Measurements from ENCODE around the gene MOXD1. TPM values are rescaled to one million over a fixed set of nuclear protein-coding genes. Genes with fewer than 3 reads are reported as not detected.

Gene MOXD1
- total and polyA plus RNA-seq, 5 donors from 2014 or later: not detected

- Histone ChIP-seq H3K27ac (ENCODE audit: insufficient read depth, low read length, poor library complexity, severe bottlenecking) (no peak overlapping the region), H3K9me3 (ENCODE audit: control insufficient read depth in 2 of 2, low read length in 2 of 2) (no peaks in the 10 kb centered on the region), H3K27me3 (ENCODE audit: control insufficient read depth, insufficient read depth, low read length) (no peaks in the 10 kb centered on the region), H3K4me3 (ENCODE audit: low read depth, low read length) (no peak overlapping the region), H3K36me3 (ENCODE audit: control insufficient read depth, insufficient read depth, low read length) (no peaks in the 10 kb centered on the region), H3K4me1 (ENCODE audit: control insufficient read depth, insufficient read depth, low read length, poor library complexity, severe bottlenecking) (no peaks in the 10 kb centered on the region)
- H3K9me3 Mint-ChIP-seq: peaks cover 0 to 2% (median 0%) of the 10 kb centered on the region in 7 donors
- peaks cover 7% of the 10 kb centered on the region for H3K27me3 Mint-ChIP-seq
- no peaks in the 10 kb centered on the region for H3K4me1 Mint-ChIP-seq
- H3K27ac Mint-ChIP-seq: no peak overlapping the region
- DNase-seq: no peak
- no peak for ATAC-seq (ENCODE audit: low read depth in 2 of 2)
- H3K4me3 Mint-ChIP-seq: no peak overlapping the region
- H3K36me3 Mint-ChIP-seq: no peaks in the 10 kb centered on the region
These were observed 144.8 kb downstream of the MOXD1 start for GRCh38 chr6:132256457-132256856.

- Histone ChIP-seq H3K9me3 (ENCODE audit: control insufficient read depth in 2 of 2, low read length in 2 of 2) (no peaks in the 10 kb centered on the region), H3K4me1 (ENCODE audit: control insufficient read depth, insufficient read depth, low read length, poor library complexity, severe bottlenecking) (no peaks in the 10 kb centered on the region), H3K36me3 (ENCODE audit: control insufficient read depth, insufficient read depth, low read length) (no peaks in the 10 kb centered on the region), H3K4me3 (ENCODE audit: low read depth, low read length) (no peak overlapping the region), H3K27ac (ENCODE audit: insufficient read depth, low read length, poor library complexity, severe bottlenecking) (no peak overlapping the region), H3K27me3 (ENCODE audit: control insufficient read depth, insufficient read depth, low read length) (no peaks in the 10 kb centered on the region)
- ATAC-seq (ENCODE audit: low read depth in 2 of 2): no peak
- no peaks in the 10 kb centered on the region for H3K9me3 Mint-ChIP-seq
- H3K4me3 Mint-ChIP-seq: no peak overlapping the region
- no peak for DNase-seq
- H3K27ac Mint-ChIP-seq: no peak overlapping the region
- no peaks in the 10 kb centered on the region for H3K36me3 Mint-ChIP-seq
- no peaks in the 10 kb centered on the region for H3K27me3 Mint-ChIP-seq
- H3K4me1 Mint-ChIP-seq: no peaks in the 10 kb centered on the region
These were observed 147.4 kb downstream of the MOXD1 start for GRCh38 chr6:132253906-132254305.

DNA sequence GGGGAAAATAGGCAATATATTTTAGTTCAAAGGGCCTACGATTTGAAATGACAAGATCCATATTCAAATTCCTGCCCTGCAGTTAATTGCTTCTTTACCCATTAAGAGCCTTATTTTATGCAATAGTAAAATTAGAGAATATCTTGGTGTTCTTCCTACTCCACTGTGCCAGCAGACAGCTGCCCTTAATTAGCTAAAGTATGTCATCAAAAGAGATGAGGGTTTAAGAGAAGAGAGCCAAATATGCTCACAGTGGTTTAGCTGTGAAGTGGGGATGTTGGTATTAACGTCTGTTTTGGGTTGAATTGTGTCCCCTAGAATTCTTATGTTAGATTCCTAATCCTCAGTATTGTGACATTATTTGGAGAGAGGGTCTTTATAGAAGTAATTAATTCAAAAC, 148.1 kb downstream of the MOXD1 start:
- H3K4me1 ChIP-seq (ENCODE audit: control insufficient read depth, insufficient read depth, low read length, poor library complexity, severe bottlenecking): no peaks in the 10 kb centered on the region
- Mint-ChIP-seq H3K4me1 (no peaks in the 10 kb centered on the region), H3K27ac (no peak overlapping the region), H3K27me3 (no peaks in the 10 kb centered on the region), H3K9me3 (no peaks in the 10 kb centered on the region), H3K36me3 (no peaks in the 10 kb centered on the region), H3K4me3 (no peak overlapping the region)
- ATAC-seq (ENCODE audit: low read depth in 2 of 2) (no peak), DNase-seq (no peak)
- no peak overlapping the region for H3K4me3 ChIP-seq (ENCODE audit: low read depth, low read length)
- no peaks in the 10 kb centered on the region for H3K27me3 ChIP-seq (ENCODE audit: control insufficient read depth, insufficient read depth, low read length)
- H3K27ac ChIP-seq (ENCODE audit: insufficient read depth, low read length, poor library complexity, severe bottlenecking): no peak overlapping the region
- no peaks in the 10 kb centered on the region for H3K9me3 ChIP-seq (ENCODE audit: control insufficient read depth in 2 of 2, low read length in 2 of 2)
- H3K36me3 ChIP-seq (ENCODE audit: control insufficient read depth, insufficient read depth, low read length): no peaks in the 10 kb centered on the region

- no peaks in the 10 kb centered on the region for H3K27me3 Mint-ChIP-seq
- no peaks in the 10 kb centered on the region for H3K4me1 Mint-ChIP-seq
- H3K27ac Mint-ChIP-seq: no peak overlapping the region
These were observed 149.2 kb downstream of the MOXD1 start for GRCh38 chr6:132252113-132252512.

GRCh38 chr6:132251711-132252110, 149.6 kb downstream of the MOXD1 start:
- ATAC-seq (ENCODE audit: low read depth in 2 of 2) (no peak), DNase-seq (no peak)
- Mint-ChIP-seq H3K4me1 (no peaks in the 10 kb centered on the region), H3K27me3 (no peaks in the 10 kb centered on the region), H3K4me3 (no peak overlapping the region), H3K36me3 (no peaks in the 10 kb centered on the region), H3K27ac (no peak overlapping the region), H3K9me3 (no peaks in the 10 kb centered on the region)
- Histone ChIP-seq H3K4me3 (ENCODE audit: low read depth, low read length) (no peak overlapping the region), H3K4me1 (ENCODE audit: control insufficient read depth, insufficient read depth, low read length, poor library complexity, severe bottlenecking) (no peaks in the 10 kb centered on the region), H3K27ac (ENCODE audit: insufficient read depth, low read length, poor library complexity, severe bottlenecking) (no peak overlapping the region), H3K27me3 (ENCODE audit: control insufficient read depth, insufficient read depth, low read length) (no peaks in the 10 kb centered on the region), H3K36me3 (ENCODE audit: control insufficient read depth, insufficient read depth, low read length) (no peaks in the 10 kb centered on the region), H3K9me3 (ENCODE audit: control insufficient read depth in 2 of 2, low read length in 2 of 2) (no peaks in the 10 kb centered on the region)

More at GRCh38 chr6:132252113-132252512, 149.2 kb downstream of the MOXD1 start:
- Mint-ChIP-seq H3K4me3 (no peak overlapping the region), H3K9me3 (no peaks in the 10 kb centered on the region), H3K36me3 (no peaks in the 10 kb centered on the region)
- Histone ChIP-seq H3K36me3 (ENCODE audit: control insufficient read depth, insufficient read depth, low read length) (no peaks in the 10 kb centered on the region), H3K27me3 (ENCODE audit: control insufficient read depth, insufficient read depth, low read length) (no peaks in the 10 kb centered on the region), H3K27ac (ENCODE audit: insufficient read depth, low read length, poor library complexity, severe bottlenecking) (no peak overlapping the region), H3K9me3 (ENCODE audit: control insufficient read depth in 2 of 2, low read length in 2 of 2) (no peaks in the 10 kb centered on the region), H3K4me3 (ENCODE audit: low read depth, low read length) (no peak overlapping the region), H3K4me1 (ENCODE audit: control insufficient read depth, insufficient read depth, low read length, poor library complexity, severe bottlenecking) (no peaks in the 10 kb centered on the region)
- no peak for DNase-seq
- ATAC-seq (ENCODE audit: low read depth in 2 of 2): no peak

DNA sequence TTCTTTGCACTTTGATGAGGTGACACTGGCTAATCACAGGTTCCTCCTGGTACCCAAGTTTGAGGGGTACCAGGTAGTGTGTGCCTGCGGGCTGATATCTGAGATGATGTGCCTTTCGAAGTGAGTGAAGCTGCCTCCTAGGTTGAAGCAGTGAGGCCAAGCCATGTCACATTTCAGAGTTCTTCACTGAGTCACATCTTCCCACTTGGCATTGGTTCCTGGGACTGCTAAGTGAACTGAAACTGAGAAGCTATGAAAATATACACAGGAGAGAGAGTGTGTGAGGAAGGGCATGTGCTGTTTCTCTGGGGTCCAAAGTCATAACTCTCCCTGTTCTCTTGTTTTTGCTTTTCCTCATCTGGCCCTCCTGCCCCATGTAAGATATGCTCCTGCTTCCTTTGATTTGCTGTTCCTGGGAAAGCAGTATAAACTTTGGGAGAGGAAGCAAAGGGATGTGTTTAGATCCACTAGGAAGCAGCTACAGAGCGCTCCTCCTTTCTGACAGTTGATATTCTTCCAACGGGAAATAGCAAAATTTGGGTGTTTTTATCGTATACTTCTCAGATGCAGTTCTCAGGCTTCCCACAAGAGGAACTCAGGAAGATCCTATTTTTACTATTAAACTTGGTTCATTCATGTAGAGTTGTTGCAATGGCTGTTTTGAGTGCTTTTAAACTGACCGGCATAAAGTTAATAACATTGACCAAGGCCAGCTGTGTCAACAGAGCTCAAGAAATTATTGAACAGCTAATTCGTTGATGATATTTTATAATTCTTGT, 153.7 kb downstream of the MOXD1 start:
- H3K27me3 Mint-ChIP-seq: no peaks in the 10 kb centered on the region
- H3K36me3 Mint-ChIP-seq: no peaks in the 10 kb centered on the region
- H3K27me3 ChIP-seq (ENCODE audit: control insufficient read depth, insufficient read depth, low read length): no peaks in the 10 kb centered on the region
- no peaks in the 10 kb centered on the region for H3K9me3 Mint-ChIP-seq
- ATAC-seq (ENCODE audit: low read depth in 2 of 2): no peak
- H3K4me3 Mint-ChIP-seq: no peak overlapping the region
- H3K4me1 Mint-ChIP-seq: no peaks in the 10 kb centered on the region
- no peak overlapping the region for H3K27ac ChIP-seq (ENCODE audit: insufficient read depth, low read length, poor library complexity, severe bottlenecking)
- H3K36me3 ChIP-seq (ENCODE audit: control insufficient read depth, insufficient read depth, low read length): no peaks in the 10 kb centered on the region
- no peaks in the 10 kb centered on the region for H3K9me3 ChIP-seq (ENCODE audit: control insufficient read depth in 2 of 2, low read length in 2 of 2)
- no peak for DNase-seq
- H3K27ac Mint-ChIP-seq: no peak overlapping the region
- no peaks in the 10 kb centered on the region for H3K4me1 ChIP-seq (ENCODE audit: control insufficient read depth, insufficient read depth, low read length, poor library complexity, severe bottlenecking)
- H3K4me3 ChIP-seq (ENCODE audit: low read depth, low read length): no peak overlapping the region

DNA sequence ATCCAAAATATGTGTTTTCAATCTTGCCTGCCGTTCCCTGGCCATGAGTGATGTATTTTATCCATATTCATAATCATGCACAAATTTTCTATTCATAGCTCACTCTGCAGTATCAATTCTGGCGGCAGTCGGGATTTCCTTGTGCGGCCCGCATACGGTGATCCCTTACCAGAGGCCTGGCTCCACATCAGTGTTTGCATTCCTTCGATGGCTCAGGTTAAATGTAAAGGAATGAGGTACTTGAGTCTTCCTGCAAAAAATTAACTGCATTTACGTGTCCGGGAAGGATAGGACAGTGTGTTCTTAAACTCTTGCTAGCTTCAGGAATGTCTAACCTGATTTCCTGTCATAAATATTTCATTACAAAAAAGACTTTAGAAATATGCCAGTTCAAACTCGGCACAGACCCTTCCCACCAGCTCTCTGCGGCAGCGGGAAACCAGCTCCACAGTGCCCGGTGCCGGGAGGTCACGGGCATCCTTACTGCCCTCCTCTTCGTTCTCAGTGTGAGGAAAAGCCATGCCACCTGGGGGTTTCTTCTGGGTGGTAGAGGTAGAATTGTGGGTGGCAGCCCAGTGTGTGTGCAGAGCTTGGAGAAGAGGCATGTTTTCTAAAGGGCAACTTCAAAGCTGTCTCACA, 154.5 kb downstream of the MOXD1 start:
- no peaks in the 10 kb centered on the region for H3K9me3 Mint-ChIP-seq
- no peaks in the 10 kb centered on the region for H3K4me1 ChIP-seq (ENCODE audit: control insufficient read depth, insufficient read depth, low read length, poor library complexity, severe bottlenecking)
- no peaks in the 10 kb centered on the region for H3K4me1 Mint-ChIP-seq
- no peak overlapping the region for H3K4me3 Mint-ChIP-seq
- H3K27me3 ChIP-seq (ENCODE audit: control insufficient read depth, insufficient read depth, low read length): no peaks in the 10 kb centered on the region
- no peaks in the 10 kb centered on the region for H3K36me3 Mint-ChIP-seq
- DNase-seq (no peak), ATAC-seq (ENCODE audit: low read depth in 2 of 2) (no peak)
- no peaks in the 10 kb centered on the region for H3K27me3 Mint-ChIP-seq
- H3K4me3 ChIP-seq (ENCODE audit: low read depth, low read length): no peak overlapping the region
- no peak overlapping the region for H3K27ac ChIP-seq (ENCODE audit: insufficient read depth, low read length, poor library complexity, severe bottlenecking)
- H3K27ac Mint-ChIP-seq: no peak overlapping the region
- no peaks in the 10 kb centered on the region for H3K36me3 ChIP-seq (ENCODE audit: control insufficient read depth, insufficient read depth, low read length)
- no peaks in the 10 kb centered on the region for H3K9me3 ChIP-seq (ENCODE audit: control insufficient read depth in 2 of 2, low read length in 2 of 2)

DNA sequence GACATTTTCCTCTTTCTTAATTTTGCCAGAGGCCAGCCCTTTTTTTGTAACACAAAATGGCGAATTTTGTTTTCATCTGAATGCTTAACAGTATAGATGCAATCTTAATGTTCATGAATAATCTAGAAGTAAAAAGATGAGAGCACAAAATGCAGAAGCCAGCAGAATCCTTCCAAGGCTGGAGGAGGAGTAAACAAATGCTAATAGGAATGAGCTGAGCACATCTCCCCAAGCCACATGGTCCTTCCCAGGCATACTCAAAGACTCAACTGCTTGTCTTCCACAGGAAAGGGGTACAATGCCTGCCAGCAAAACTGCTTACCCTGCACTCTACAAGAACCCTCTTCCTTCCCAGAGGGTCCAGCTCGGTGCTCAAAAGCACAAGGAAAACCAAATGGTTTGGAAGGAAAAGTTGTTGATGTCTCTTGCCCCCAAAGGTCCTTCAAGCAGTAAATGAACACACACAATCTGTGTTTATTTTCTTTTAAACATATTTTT, 155.1 kb downstream of the MOXD1 start:
- Histone ChIP-seq H3K4me3 (ENCODE audit: low read depth, low read length) (no peak overlapping the region), H3K4me1 (ENCODE audit: control insufficient read depth, insufficient read depth, low read length, poor library complexity, severe bottlenecking) (no peaks in the 10 kb centered on the region), H3K27me3 (ENCODE audit: control insufficient read depth, insufficient read depth, low read length) (no peaks in the 10 kb centered on the region), H3K9me3 (ENCODE audit: control insufficient read depth in 2 of 2, low read length in 2 of 2) (no peaks in the 10 kb centered on the region), H3K36me3 (ENCODE audit: control insufficient read depth, insufficient read depth, low read length) (no peaks in the 10 kb centered on the region), H3K27ac (ENCODE audit: insufficient read depth, low read length, poor library complexity, severe bottlenecking) (no peak overlapping the region)
- ATAC-seq (ENCODE audit: low read depth in 2 of 2) (no peak), DNase-seq (no peak)
- Mint-ChIP-seq H3K36me3 (no peaks in the 10 kb centered on the region), H3K27me3 (peaks cover 2% of the 10 kb centered on the region), H3K9me3 (no peaks in the 10 kb centered on the region), H3K27ac (no peak overlapping the region), H3K4me3 (no peak overlapping the region), H3K4me1 (no peaks in the 10 kb centered on the region)
